Esophagus squamous epithelium (tissue), 5 donors: ENCODE data around the gene BRD3. TPM values are rescaled to one million over a fixed set of nuclear protein-coding genes. Genes with fewer than 3 reads are reported as not detected.

ENCODE experiments used
- DNase-seq: peaks from one replicate; lab custom pipeline; 2025; lab: John Stamatoyannopoulos, UW
- H3K27ac ChIP-seq, 4 donors: fragments of 200-600 bp; sonication (generic); one replicate each; pipeline ENCODE4 v1.5.1; 2016 to 2019; ENCODE audit warnings: mild to moderate bottlenecking in 1 of 4
- H3K27me3 ChIP-seq, 4 donors: fragments of 200-600 bp; sonication (generic); 1 replicate in 3 of 4; 2 replicates in 1 of 4; pipeline versions ENCODE4 v1.5.1 to v1.6.0; 2017 to 2021; ENCODE audit warnings: antibody characterized with exemption in 1 of 4
- H3K36me3 ChIP-seq, 3 donors: fragments of 200-600 bp; sonication (generic); one replicate each; pipeline ENCODE4 v1.5.1; 2016 to 2019
- H3K4me1 ChIP-seq, 3 donors: fragments of 200-600 bp; sonication (generic); one replicate each; pipeline ENCODE4 v1.5.1; 2017 to 2019
- H3K4me3 ChIP-seq, 4 donors: fragments of 200-600 bp; sonication (generic); 1 replicate in 3 of 4; 2 replicates in 1 of 4; pipeline ENCODE4 v1.5.1; 2016 to 2019; ENCODE audit warnings: mild to moderate bottlenecking in 2 of 4, moderate library complexity in 1 of 4
- H3K9me3 ChIP-seq, 3 donors: fragments of 200-600 bp; sonication (generic); one replicate each; pipeline ENCODE4 v1.5.1; 2016 to 2019
- POLR2A ChIP-seq, 4 donors: fragments of 450-650 bp; IDR thresholded peaks; one replicate each; pipeline ENCODE4 v1.6.1; 2017; ENCODE audit warnings: antibody characterized with exemption in 4 of 4, mild to moderate bottlenecking in 4 of 4, moderate library complexity in 3 of 4
- WGBS, 2 donors: methylation state at CpG; one replicate each; pipeline ENCODE4 v1.1.5; 2018; 5-methylcytosine and 5-hydroxymethylcytosine counted together
- intact Hi-C: fragments of 100-400 bp; cut with DNase I; formaldehyde crosslinking; loops from one replicate; pipeline ENCODE4 v1.15.0; 2022
- total RNA-seq, 4 donors: library from RNA; depleted of rRNA; stranded (reverse); fragments of >200 nt; gene quantifications; one replicate each; pipeline ENCODE4 v1.1.0, GENCODE V29; 2016
- TF ChIP-seq, protein P1 (sequence below), 6 experiments: fragments of 450-650 bp in 4 of 6; fragments of 200-600 bp in 2 of 6; sonication (generic) in 2 of 6; IDR thresholded peaks; one replicate each; pipeline ENCODE4 v1.5.1; 2016 to 2019; ENCODE audit warnings: antibody characterized with exemption in 6 of 6, mild to moderate bottlenecking in 4 of 6, moderate library complexity in 4 of 6
- donor health status: DM: yes; HTN: yes; CAD: no.

The BRD3 gene
- total RNA-seq, 4 donors from 2014 or later = 7.2 to 23.7 (median 9.4) TPM

GRCh38 chr9:134052491-134052890, 15.3 kb downstream of the BRD3 start:
- H3K36me3 ChIP-seq = peaks cover 33 to 76% (median 46%) of the 10 kb centered on the region in 3 donors
- intact Hi-C loops = no loop called here
- DNase-seq = no peak
- peaks cover 27 to 49% (median 31%) of the 10 kb centered on the region in 3 donors for H3K4me1 ChIP-seq
- TF ChIP-seq POLR2A (IDR thresholded peaks at IDR 0.05) = no peak
- TF ChIP-seq, protein P1, sequence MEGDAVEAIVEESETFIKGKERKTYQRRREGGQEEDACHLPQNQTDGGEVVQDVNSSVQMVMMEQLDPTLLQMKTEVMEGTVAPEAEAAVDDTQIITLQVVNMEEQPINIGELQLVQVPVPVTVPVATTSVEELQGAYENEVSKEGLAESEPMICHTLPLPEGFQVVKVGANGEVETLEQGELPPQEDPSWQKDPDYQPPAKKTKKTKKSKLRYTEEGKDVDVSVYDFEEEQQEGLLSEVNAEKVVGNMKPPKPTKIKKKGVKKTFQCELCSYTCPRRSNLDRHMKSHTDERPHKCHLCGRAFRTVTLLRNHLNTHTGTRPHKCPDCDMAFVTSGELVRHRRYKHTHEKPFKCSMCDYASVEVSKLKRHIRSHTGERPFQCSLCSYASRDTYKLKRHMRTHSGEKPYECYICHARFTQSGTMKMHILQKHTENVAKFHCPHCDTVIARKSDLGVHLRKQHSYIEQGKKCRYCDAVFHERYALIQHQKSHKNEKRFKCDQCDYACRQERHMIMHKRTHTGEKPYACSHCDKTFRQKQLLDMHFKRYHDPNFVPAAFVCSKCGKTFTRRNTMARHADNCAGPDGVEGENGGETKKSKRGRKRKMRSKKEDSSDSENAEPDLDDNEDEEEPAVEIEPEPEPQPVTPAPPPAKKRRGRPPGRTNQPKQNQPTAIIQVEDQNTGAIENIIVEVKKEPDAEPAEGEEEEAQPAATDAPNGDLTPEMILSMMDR (IDR thresholded peaks at IDR 0.05) = no peak
- no peaks in the 10 kb centered on the region for H3K9me3 ChIP-seq
- H3K4me3 ChIP-seq = no peak overlapping the region
- H3K27me3 ChIP-seq = no peaks in the 10 kb centered on the region
- 80 to 100% methylated on average over 1 to 2 of the region's 3 CpGs for WGBS, 2 donors
- H3K27ac ChIP-seq = no peak overlapping the region

- 90 to 94% methylated on average over 12 to 14 of the region's 16 CpGs for WGBS, 2 donors
- TF ChIP-seq, protein P1 (IDR thresholded peaks at IDR 0.05) = no peak
- no peak for TF ChIP-seq POLR2A (IDR thresholded peaks at IDR 0.05)
- no peak for DNase-seq
- intact Hi-C loops = no loop called here
- Histone ChIP-seq H3K27ac (no peak overlapping the region), H3K4me3 (no peak overlapping the region), H3K4me1 (peaks cover 17 to 44% (median 19%) of the 10 kb centered on the region in 3 donors), H3K36me3 (peaks cover 33 to 82% (median 46%) of the 10 kb centered on the region in 3 donors), H3K27me3 (no peaks in the 10 kb centered on the region), H3K9me3 (no peaks in the 10 kb centered on the region)
Observed at GRCh38 chr9:134051319-134051718, 16.5 kb downstream of the BRD3 start.

DNA sequence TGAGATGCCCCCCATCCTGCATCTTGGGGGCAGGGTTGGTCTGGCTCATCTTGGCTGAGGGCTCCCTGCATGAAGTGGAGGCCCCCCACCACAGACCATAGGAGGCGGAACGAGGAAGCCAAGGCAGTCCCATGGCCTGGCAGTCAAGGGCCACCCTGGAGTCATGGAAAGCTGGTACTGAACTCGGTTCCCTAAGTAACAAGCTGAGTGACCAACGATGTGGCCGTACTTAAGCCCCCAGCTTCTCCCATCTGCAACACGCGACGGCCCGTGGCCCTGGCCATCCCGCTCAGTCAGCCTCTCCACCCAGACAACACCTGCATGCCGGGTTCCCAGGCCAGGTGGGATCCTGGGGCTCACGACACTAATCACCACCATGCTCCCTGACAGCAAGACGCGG, 17.1 kb downstream of the BRD3 start:
- no peak for TF ChIP-seq POLR2A (IDR thresholded peaks at IDR 0.05)
- TF ChIP-seq, protein P1 (IDR thresholded peaks at IDR 0.05) = no peak
- Histone ChIP-seq H3K27me3 (no peaks in the 10 kb centered on the region), H3K4me3 (no peak overlapping the region), H3K36me3 (peaks cover 33 to 88% (median 46%) of the 10 kb centered on the region in 3 donors), H3K9me3 (no peaks in the 10 kb centered on the region), H3K4me1 (peaks cover 11 to 38% (median 13%) of the 10 kb centered on the region in 3 donors), H3K27ac (no peak overlapping the region)
- DNase-seq = no peak
- intact Hi-C loops = no loop called here
- 76 to 93% methylated on average over 3 to 8 of the region's 14 CpGs for WGBS, 2 donors

GRCh38 chr9:134049772-134050588, 17.8 kb downstream of the BRD3 start:
- H3K36me3 ChIP-seq = peaks cover 39 to 96% (median 49%) of the 10 kb centered on the region in 3 donors
- no peak overlapping the region for H3K27ac ChIP-seq
- no peaks in the 10 kb centered on the region for H3K9me3 ChIP-seq
- no peak for DNase-seq
- WGBS, 2 donors = 79 to 90% methylated on average over 5 to 21 of the region's 28 CpGs
- TF ChIP-seq, protein P1 (IDR thresholded peaks at IDR 0.05) = no peak
- no peak for TF ChIP-seq POLR2A (IDR thresholded peaks at IDR 0.05)
- no peaks in the 10 kb centered on the region for H3K27me3 ChIP-seq
- no peak overlapping the region for H3K4me3 ChIP-seq
- H3K4me1 ChIP-seq = peaks cover 3 to 31% (median 6%) of the 10 kb centered on the region in 3 donors
- intact Hi-C loops = no loop called here

DNA sequence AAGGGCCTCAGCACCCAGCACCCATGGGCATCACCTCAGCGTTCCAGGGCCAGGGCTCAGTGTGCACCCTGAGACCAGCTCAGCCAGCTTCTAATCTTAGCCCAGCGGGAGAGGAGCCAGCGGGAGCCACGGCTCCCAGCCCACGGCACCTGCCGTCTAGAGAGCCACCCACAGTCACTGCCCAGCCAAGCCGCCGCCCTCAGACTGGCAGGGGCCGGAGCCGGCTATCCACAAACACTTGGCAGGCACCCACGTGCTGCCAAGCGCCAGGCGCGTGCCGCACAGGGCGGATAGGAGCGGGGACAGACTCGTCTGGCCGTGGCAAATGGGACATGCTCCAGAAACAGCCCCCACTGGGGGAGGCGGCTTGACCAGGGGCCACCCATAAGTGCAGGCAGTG, 18.6 kb downstream of the BRD3 start:
- no peaks in the 10 kb centered on the region for H3K9me3 ChIP-seq
- peaks cover 41 to 100% (median 50%) of the 10 kb centered on the region in 3 donors for H3K36me3 ChIP-seq
- no peak overlapping the region for H3K4me3 ChIP-seq
- whole genome bisulfite sequencing, 2 donors = 57 to 92% methylated on average over 2 of the region's 20 CpGs
- intact Hi-C loops = no loop called here
- TF ChIP-seq POLR2A (IDR thresholded peaks at IDR 0.05) = no peak
- TF ChIP-seq, protein P1 (IDR thresholded peaks at IDR 0.05) = no peak
- no peaks in the 10 kb centered on the region for H3K27me3 ChIP-seq
- no peak for DNase-seq
- H3K27ac ChIP-seq = no peak overlapping the region
- H3K4me1 ChIP-seq = peaks cover 0 to 23% (median 3%) of the 10 kb centered on the region in 3 donors
